SK-N-SH (cell line): ENCODE results near the gene PHKG2. TPM values are rescaled to one million over a fixed set of nuclear protein-coding genes. Genes with fewer than 3 reads are reported as not detected.

Experiments
- CTCF ChIA-PET: fragments of 300-600, 350-600 bp; formaldehyde crosslinking; extraction: SDS; loops from one replicate; lab custom pipeline; 2021; lab: Yijun Ruan, JAX
- POLR2A ChIA-PET: fragments of 350-600 bp; sonication (Branson Sonifier 250); formaldehyde crosslinking; extraction: SDS; loops from one replicate; lab custom pipeline; 2020; ENCODE audit warnings: antibody characterized with exemption, inconsistent platforms; lab: Yijun Ruan, JAX
- DNase-seq: peaks from one replicate; pipeline ENCODE4 v3.0.0; 2012
- H2AFZ ChIP-seq: fragments of 200-600 bp; sonication (generic); 2 replicates; pipeline ENCODE4 v1.8.1; 2016; ENCODE audit warnings: antibody characterized with exemption, mild to moderate bottlenecking, low read depth
- H3F3A ChIP-seq: fragments of 200-600 bp; sonication (generic); replicated peaks from 2 replicates; pipeline ENCODE3; 2016; ENCODE audit warnings: antibody characterized with exemption, mild to moderate bottlenecking; ENCODE audit not compliant: insufficient read depth
- H3K27ac ChIP-seq, 2 experiments: fragments of 200-500 bp in 1 of 2; fragments of 200-600 bp in 1 of 2; sonication (Bioruptor generic) in 1 of 2; sonication (generic), shearing (Covaris generic) in 1 of 2; 2 replicates each; pipeline versions ENCODE4 v1.5.1 to v1.6.1; 2014 to 2016; ENCODE audit warnings: low read depth in 2 of 2, inconsistent platforms in 1 of 2, low read length in 1 of 2, mild to moderate bottlenecking in 1 of 2, mixed read lengths in 1 of 2
- H3K27me3 ChIP-seq: fragments of 200-600 bp; sonication (generic), shearing (Covaris generic); 2 replicates; pipeline ENCODE4 v1.6.1; 2016; ENCODE audit warnings: mixed run types; ENCODE audit not compliant: insufficient read depth
- H3K36me3 ChIP-seq, 2 experiments: fragments of 200-500 bp in 1 of 2; fragments of 200-600 bp in 1 of 2; sonication (Bioruptor generic) in 1 of 2; sonication (generic) in 1 of 2; replicated peaks in 1 of 2; 2 replicates each; pipeline versions ENCODE3 to v1.5.1; 2014 to 2016; ENCODE audit warnings: low read length in 1 of 2, mild to moderate bottlenecking in 1 of 2; ENCODE audit not compliant: insufficient read depth in 2 of 2, control insufficient read depth in 1 of 2
- H3K4me1 ChIP-seq, 2 experiments: fragments of 200-500 bp in 1 of 2; fragments of 200-600 bp in 1 of 2; sonication (Bioruptor generic) in 1 of 2; sonication (generic), shearing (Covaris generic) in 1 of 2; 2 replicates each; pipeline versions ENCODE4 v1.5.1 to v1.6.1; 2014 to 2016; ENCODE audit warnings: low read depth in 1 of 2, low read length in 1 of 2, mixed run types in 1 of 2; ENCODE audit not compliant: insufficient read depth in 2 of 2, control insufficient read depth in 1 of 2
- H3K4me2 ChIP-seq: fragments of 200-600 bp; sonication (generic), shearing (Covaris generic); 2 replicates; pipeline ENCODE4 v1.6.1; 2017; ENCODE audit warnings: mixed run types
- H3K4me3 ChIP-seq, 2 experiments: fragments of 200-500 bp in 1 of 2; fragments of 200-600 bp in 1 of 2; sonication (Bioruptor generic) in 1 of 2; sonication (generic), shearing (Covaris generic) in 1 of 2; 2 replicates each; pipeline versions ENCODE4 v1.5.1 to v1.8.1; 2014 to 2016; ENCODE audit warnings: low read depth in 2 of 2, inconsistent platforms in 1 of 2, low read length in 1 of 2, mild to moderate bottlenecking in 1 of 2, mixed read lengths in 1 of 2, moderate library complexity in 1 of 2
- H3K79me2 ChIP-seq: fragments of 200-600 bp; sonication (generic); 2 replicates; pipeline ENCODE4 v1.8.1; 2017; ENCODE audit warnings: mild to moderate bottlenecking; ENCODE audit not compliant: insufficient read depth
- H3K9ac ChIP-seq: fragments of 200-600 bp; sonication (generic); 2 replicates; pipeline ENCODE4 v1.6.1; 2017; ENCODE audit warnings: mixed run types
- H3K9me2 ChIP-seq: fragments of 200-600 bp; sonication (generic); 2 replicates; pipeline ENCODE4 v1.6.1; 2017; ENCODE audit warnings: mixed run types
- H3K9me3 ChIP-seq: fragments of 200-600 bp; sonication (generic); 2 replicates; pipeline ENCODE4 v1.6.1; 2017; ENCODE audit warnings: mixed run types, mild to moderate bottlenecking, moderate library complexity
- H4K20me1 ChIP-seq: fragments of 200-600 bp; sonication (generic); 2 replicates; pipeline ENCODE4 v1.6.1; 2017; ENCODE audit warnings: mild to moderate bottlenecking, mixed run types; ENCODE audit not compliant: insufficient read depth
- ELF1 ChIP-seq: IDR thresholded peaks from 2 replicates; pipeline ENCODE4 v1.4.0; 2012
- EP300 ChIP-seq, 2 experiments: IDR thresholded peaks; 2 replicates each; pipeline versions ENCODE4 v1.4.0 to v1.6.1; 2012; ENCODE audit warnings: borderline replicate concordance in 1 of 2, low read depth in 1 of 2, low read length in 1 of 2
- EZH2phosphoT487 ChIP-seq: fragments of 200-600 bp; sonication (generic); IDR thresholded peaks from 2 replicates; pipeline ENCODE4 v1.6.1; 2017; ENCODE audit warnings: low read depth, mixed run types, mild to moderate bottlenecking, antibody characterized with exemption, moderate library complexity, borderline replicate concordance
- FOSL2 ChIP-seq: IDR thresholded peaks from 2 replicates; pipeline ENCODE4 v1.4.0; 2012; ENCODE audit warnings: low read depth, mild to moderate bottlenecking, moderate library complexity, borderline replicate concordance
- FOXJ3 ChIP-seq: sonication (generic); formaldehyde crosslinking; IDR thresholded peaks from 2 replicates; pipeline ENCODE4 v1.5.1; 2020; ENCODE audit warnings: mild to moderate bottlenecking, missing genetic modification reagents
- FOXM1 ChIP-seq: IDR thresholded peaks from 2 replicates; pipeline ENCODE4 v1.4.0; 2012; ENCODE audit warnings: low read depth, mild to moderate bottlenecking
- GATA2 ChIP-seq: sonication (generic); formaldehyde crosslinking; IDR thresholded peaks from 2 replicates; pipeline ENCODE4 v1.5.0; 2020; ENCODE audit warnings: mild to moderate bottlenecking, missing genetic modification reagents
- IRF3 ChIP-seq: fragments of 150-350 bp; IDR thresholded peaks from 2 replicates; pipeline ENCODE4 v1.6.1; 2016; ENCODE audit warnings: mild to moderate bottlenecking, low read depth, low read length
- JUND ChIP-seq: IDR thresholded peaks from 2 replicates; pipeline ENCODE4 v1.4.0; 2012
- MEF2A ChIP-seq: IDR thresholded peaks from 2 replicates; pipeline ENCODE4 v1.4.0; 2012; ENCODE audit warnings: low read depth, borderline replicate concordance
- MXI1 ChIP-seq: IDR thresholded peaks from 2 replicates; pipeline ENCODE4 v1.6.1; 2012; ENCODE audit warnings: mild to moderate bottlenecking, low read depth, low read length, improper control_type of control experiment
- NRF1 ChIP-seq: IDR thresholded peaks from 2 replicates; pipeline ENCODE4 v1.6.1; 2012; ENCODE audit warnings: low read depth, mild to moderate bottlenecking, low read length
- PBX3 ChIP-seq: IDR thresholded peaks from 2 replicates; pipeline ENCODE4; 2012
- POLR2AphosphoS5 ChIP-seq: IDR thresholded peaks from 2 replicates; pipeline ENCODE4 v1.6.1; 2012; ENCODE audit warnings: low read depth, low read length
- RAD21 ChIP-seq: IDR thresholded peaks from 2 replicates; pipeline ENCODE4 v1.6.1; 2012; ENCODE audit warnings: mild to moderate bottlenecking, low read length
- RCOR1 ChIP-seq: fragments of 150-350 bp; IDR thresholded peaks from 2 replicates; pipeline ENCODE4 v1.6.1; 2017; ENCODE audit warnings: antibody characterized with exemption, low read length
- SIN3A ChIP-seq: IDR thresholded peaks from 2 replicates; pipeline ENCODE4 v1.6.1; 2012; ENCODE audit warnings: low read depth, mild to moderate bottlenecking, low read length, moderate library complexity, borderline replicate concordance
- SMC3 ChIP-seq: IDR thresholded peaks from 2 replicates; pipeline ENCODE4 v1.6.1; 2012; ENCODE audit warnings: low read depth, low read length, improper control_type of control experiment
- TEAD4 ChIP-seq: IDR thresholded peaks from 2 replicates; pipeline ENCODE4 v1.4.0; 2012; ENCODE audit warnings: mild to moderate bottlenecking, borderline replicate concordance; ENCODE audit not compliant: insufficient read depth
- YY1 ChIP-seq: IDR thresholded peaks from 2 replicates; pipeline ENCODE4 v1.4.0; 2012; ENCODE audit warnings: low read depth, mild to moderate bottlenecking
- WGBS: methylation state at CpG from one replicate; pipeline ENCODE4 v1.1.6; 2017; ENCODE audit warnings: low lambda C conversion rate; 5-methylcytosine and 5-hydroxymethylcytosine counted together
- polyA plus RNA-seq, 3 experiments: library from polyadenylated mRNA; depleted of rRNA; stranded (reverse); fragments of >200 nt; gene quantifications; 2 replicates each; pipeline ENCODE4 v1.2.3, GENCODE V29; 2012
- TF ChIP-seq, protein P1 (sequence below): IDR thresholded peaks from 2 replicates; pipeline ENCODE4 v1.4.0; 2012; ENCODE audit warnings: low read depth
- TF ChIP-seq, protein P2 (sequence below): IDR thresholded peaks from 2 replicates; pipeline ENCODE4 v1.4.0; 2012; ENCODE audit warnings: low read depth, borderline replicate concordance

PHKG2 gene
- polyA plus RNA-seq, 1 of the 3 experiments (the other 2 are of a cell fraction): 45.8 TPM

DNA sequence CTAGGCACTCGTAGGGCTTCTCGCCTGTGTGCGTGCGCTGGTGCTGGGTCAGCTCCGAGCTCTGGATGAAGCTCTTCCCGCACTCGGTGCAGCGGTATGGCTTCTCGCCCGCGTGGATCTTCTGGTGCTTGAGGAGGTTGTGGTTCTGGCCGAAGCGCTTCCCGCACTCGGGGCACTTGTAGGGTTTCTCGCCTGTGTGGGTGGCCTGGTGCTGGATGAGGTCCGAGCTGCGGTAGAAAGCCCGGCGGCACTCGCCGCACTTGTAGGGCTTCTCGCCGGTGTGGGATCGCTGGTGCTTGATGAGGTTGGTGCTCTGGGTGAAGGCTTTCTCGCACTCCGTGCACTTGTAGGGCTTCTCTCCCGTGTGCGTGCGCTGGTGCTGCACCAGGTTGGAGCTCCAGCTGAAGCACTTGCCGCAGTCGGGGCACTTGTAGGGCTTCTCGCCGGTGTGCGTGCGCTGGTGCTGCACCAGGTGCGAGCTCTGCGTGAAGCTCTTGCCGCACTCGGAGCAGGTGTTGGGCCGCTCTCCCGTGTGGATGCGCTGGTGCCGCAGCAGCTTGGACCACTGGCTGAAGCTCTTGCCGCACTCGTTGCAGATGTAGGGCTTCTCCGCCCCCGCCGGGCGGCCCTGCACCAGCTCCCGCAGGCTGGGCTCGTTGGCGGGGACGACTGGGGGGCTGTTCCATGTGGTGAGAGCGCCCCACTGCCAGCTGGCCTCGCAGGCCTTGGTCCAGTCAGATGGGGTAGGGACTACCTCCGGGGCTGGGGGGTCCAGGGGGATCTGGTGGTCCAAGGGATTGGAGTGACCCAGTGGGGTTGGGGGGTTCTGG is 35.3 kb downstream of the PHKG2 start:
- no peak overlapping the region for H3K4me2 ChIP-seq

GRCh38 chr16:30784215-30784614 is 36.0 kb downstream of the PHKG2 start:
- H3K9me3 ChIP-seq: no peaks in the 10 kb centered on the region
- H3K4me1 ChIP-seq: peaks cover 6 to 17% of the 10 kb centered on the region in 2 experiments; a peak in 2 of 4 replicates
- H3F3A ChIP-seq: peaks cover 7% of the 10 kb centered on the region
- no peak overlapping the region for H3K27ac ChIP-seq
- WGBS: 93% methylated on average over 18 of the region's 18 CpGs
- no peaks in the 10 kb centered on the region for H3K9me2 ChIP-seq
- ChIA-PET POLR2A (interaction anchor here (2.0 kb wide), 1 partner anchor 21 kb away, joined by 10 read pairs; no protein-coding TSS in a partner anchor), CTCF (interaction anchor here (0.5 to 1.2 kb wide), 2 partner anchors 14 to 15 kb away, joined by 3 read pairs; no protein-coding TSS in a partner anchor)
- H3K79me2 ChIP-seq: peaks cover 47% of the 10 kb centered on the region
- H3K4me2 ChIP-seq: no peak overlapping the region
- H3K27me3 ChIP-seq: no peaks in the 10 kb centered on the region
- DNase-seq: no peak
- no peak overlapping the region for H2AFZ ChIP-seq
- H3K36me3 ChIP-seq: peaks cover 8 to 52% of the 10 kb centered on the region in 2 experiments
- H3K4me3 ChIP-seq: no peak overlapping the region
- H4K20me1 ChIP-seq: no peaks in the 10 kb centered on the region
- no peak overlapping the region for H3K9ac ChIP-seq
- TF ChIP-seq NRF1 (no peak), EZH2phosphoT487 (no peak), JUND (no peak), GATA2 (CRISPR knock-in tag) (no peak), POLR2AphosphoS5 (no peak), YY1 (no peak), RAD21 (no peak), SMC3 (no peak), MEF2A (no peak), TEAD4 (no peak), EP300 (IDR thresholded peaks at IDR 0.05; ENCODE audit: borderline replicate concordance in 1 of 2, low read depth in 1 of 2, low read length in 1 of 2) (no peak), IRF3 (no peak)
- TF ChIP-seq, protein P1, sequence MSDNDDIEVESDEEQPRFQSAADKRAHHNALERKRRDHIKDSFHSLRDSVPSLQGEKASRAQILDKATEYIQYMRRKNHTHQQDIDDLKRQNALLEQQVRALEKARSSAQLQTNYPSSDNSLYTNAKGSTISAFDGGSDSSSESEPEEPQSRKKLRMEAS: no peak
- TF ChIP-seq, protein P2, sequence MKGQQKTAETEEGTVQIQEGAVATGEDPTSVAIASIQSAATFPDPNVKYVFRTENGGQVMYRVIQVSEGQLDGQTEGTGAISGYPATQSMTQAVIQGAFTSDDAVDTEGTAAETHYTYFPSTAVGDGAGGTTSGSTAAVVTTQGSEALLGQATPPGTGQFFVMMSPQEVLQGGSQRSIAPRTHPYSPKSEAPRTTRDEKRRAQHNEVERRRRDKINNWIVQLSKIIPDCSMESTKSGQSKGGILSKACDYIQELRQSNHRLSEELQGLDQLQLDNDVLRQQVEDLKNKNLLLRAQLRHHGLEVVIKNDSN: no peak

More for the DNA sequence above, 35.3 kb downstream of the PHKG2 start:
- no peaks in the 10 kb centered on the region for H3K9me3 ChIP-seq
- H3K79me2 ChIP-seq: peaks cover 47% of the 10 kb centered on the region
- H2AFZ ChIP-seq: no peak overlapping the region
- DNase-seq: no peak
- CTCF ChIA-PET: interaction anchor here (0.5 kb wide), 1 partner anchor 16 kb away, joined by 3 read pairs; no protein-coding TSS in a partner anchor
- no peaks in the 10 kb centered on the region for H3K9me2 ChIP-seq
- POLR2A ChIA-PET: interaction anchor here (1.0 to 2.0 kb wide), 2 partner anchors 9 to 22 kb away, joined by 4 to 10 read pairs; no protein-coding TSS in a partner anchor
- no peak overlapping the region for H3K27ac ChIP-seq
- H3K4me3 ChIP-seq: no peak overlapping the region
- H3K9ac ChIP-seq: no peak overlapping the region
- no peaks in the 10 kb centered on the region for H4K20me1 ChIP-seq
- peaks cover 10% of the 10 kb centered on the region for H3F3A ChIP-seq
- WGBS: 96% methylated on average over 32 of the region's 57 CpGs
- no peaks in the 10 kb centered on the region for H3K27me3 ChIP-seq
- TF ChIP-seq NRF1 (no peak), TEAD4 (no peak), SIN3A (no peak), GATA2 (CRISPR knock-in tag) (no peak), RAD21 (no peak), ELF1 (no peak), MEF2A (no peak), FOXM1 (no peak), RCOR1 (no peak), MXI1 (no peak), FOSL2 (no peak), SMC3 (no peak), FOXJ3 (no peak), EP300 (IDR thresholded peaks at IDR 0.05; ENCODE audit: borderline replicate concordance in 1 of 2, low read depth in 1 of 2, low read length in 1 of 2) (no peak), PBX3 (no peak), EZH2phosphoT487 (no peak)
- H3K4me1 ChIP-seq: peaks cover 6 to 17% of the 10 kb centered on the region in 2 experiments; a peak in 2 of 4 replicates
- peaks cover 8 to 52% of the 10 kb centered on the region in 2 experiments for H3K36me3 ChIP-seq
